Measurements from ENCODE around the gene PPP1R13B. TPM values are rescaled to one million over a fixed set of nuclear protein-coding genes. Genes with fewer than 3 reads are reported as not detected.

Gene PPP1R13B
- total and polyA plus RNA-seq, 7 experiments from 2014 or later, result 3.3 to 26.8 (median 16.9) TPM

- ChIA-PET CTCF (interaction anchor here (0.9 kb wide), 1 partner anchor 13 kb away, joined by 3 read pairs; no protein-coding TSS in a partner anchor), POLR2A (no interaction called here)
- H3K4me1 Mint-ChIP-seq, result peaks cover 0 to 21% (median 17%) of the 10 kb centered on the region in 7 donors
- no peaks in the 10 kb centered on the region for H3K27me3 Mint-ChIP-seq
- H3K4me3 Mint-ChIP-seq, result no peak overlapping the region
- peak overlapping the region in 1 of 9 donors; percentile 36 for H3K27ac Mint-ChIP-seq
- Histone ChIP-seq H3K27me3 (ENCODE audit: control insufficient read depth in 2 of 2, insufficient read depth in 2 of 2, low read length in 2 of 2) (no peaks in the 10 kb centered on the region), H3K4me1 (ENCODE audit: control insufficient read depth in 2 of 2, insufficient read depth in 2 of 2, low read length in 2 of 2) (peaks cover 12 to 22% of the 10 kb centered on the region in 2 donors), H3K4me3 (ENCODE audit: low read length) (no peak overlapping the region), H3K27ac (ENCODE audit: low read depth, low read length) (no peak overlapping the region), H3K9me3 (ENCODE audit: control insufficient read depth in 2 of 3, low read length in 3 of 3) (no peaks in the 10 kb centered on the region), H3K36me3 (ENCODE audit: control insufficient read depth in 2 of 3, insufficient read depth in 3 of 3, low read length in 3 of 3) (peaks cover 0 to 19% (median 0%) of the 10 kb centered on the region in 3 experiments)
- DNase-seq (no peak), ATAC-seq (no peak)
- no peaks in the 10 kb centered on the region for H3K9me3 Mint-ChIP-seq
- intact Hi-C loops (cut with micrococcal nuclease), result loop anchor here in 1 of 2 donors (10.0 kb wide), 1 partner anchor 61 kb away; no protein-coding TSS in a partner anchor
- H3K36me3 Mint-ChIP-seq, result peaks cover 0 to 10% (median 0%) of the 10 kb centered on the region in 5 donors
Observed at GRCh38 chr14:103745424-103745823, 102.0 kb downstream of the PPP1R13B start.

GRCh38 chr14:103744621-103745395 is 102.6 kb downstream of the PPP1R13B start:
- H3K36me3 ChIP-seq (ENCODE audit: control insufficient read depth in 2 of 3, insufficient read depth in 3 of 3, low read length in 3 of 3), result peaks cover 0 to 25% (median 0%) of the 10 kb centered on the region in 3 experiments
- no peaks in the 10 kb centered on the region for H3K27me3 Mint-ChIP-seq
- ChIA-PET CTCF (interaction anchor here (0.9 kb wide), 1 partner anchor 12 kb away, joined by 3 read pairs; no protein-coding TSS in a partner anchor), POLR2A (no interaction called here)
- no peaks in the 10 kb centered on the region for H3K27me3 ChIP-seq (ENCODE audit: control insufficient read depth in 2 of 2, insufficient read depth in 2 of 2, low read length in 2 of 2)
- H3K4me3 Mint-ChIP-seq, result no peak overlapping the region
- H3K27ac Mint-ChIP-seq, result peak overlapping the region in 1 of 9 donors; percentile 36
- DNase-seq (no peak), ATAC-seq (no peak)
- intact Hi-C loops (cut with micrococcal nuclease), result loop anchor here in 1 of 2 donors (10.0 kb wide), 1 partner anchor 60 kb away; no protein-coding TSS in a partner anchor
- H3K27ac ChIP-seq (ENCODE audit: low read depth, low read length), result no peak overlapping the region
- H3K4me1 Mint-ChIP-seq, result peaks cover 0 to 20% (median 15%) of the 10 kb centered on the region in 7 donors
- H3K4me3 ChIP-seq (ENCODE audit: low read length), result no peak overlapping the region
- H3K9me3 Mint-ChIP-seq, result no peaks in the 10 kb centered on the region
- no peaks in the 10 kb centered on the region for H3K9me3 ChIP-seq (ENCODE audit: control insufficient read depth in 2 of 3, low read length in 3 of 3)
- H3K36me3 Mint-ChIP-seq, result peaks cover 0 to 14% (median 0%) of the 10 kb centered on the region in 5 donors
- peaks cover 12 to 22% of the 10 kb centered on the region in 2 donors for H3K4me1 ChIP-seq (ENCODE audit: control insufficient read depth in 2 of 2, insufficient read depth in 2 of 2, low read length in 2 of 2)

GRCh38 chr14:103743691-103744090 is 103.7 kb downstream of the PPP1R13B start:
- DNase-seq (no peak), ATAC-seq (no peak)
- peaks cover 0 to 18% (median 0%) of the 10 kb centered on the region in 5 donors for H3K36me3 Mint-ChIP-seq
- Histone ChIP-seq H3K4me3 (ENCODE audit: low read length) (no peak overlapping the region), H3K27me3 (ENCODE audit: control insufficient read depth in 2 of 2, insufficient read depth in 2 of 2, low read length in 2 of 2) (no peaks in the 10 kb centered on the region), H3K27ac (ENCODE audit: low read depth, low read length) (no peak overlapping the region), H3K36me3 (ENCODE audit: control insufficient read depth in 2 of 3, insufficient read depth in 3 of 3, low read length in 3 of 3) (peaks cover 0 to 36% (median 0%) of the 10 kb centered on the region in 3 experiments), H3K9me3 (ENCODE audit: control insufficient read depth in 2 of 3, low read length in 3 of 3) (no peaks in the 10 kb centered on the region), H3K4me1 (ENCODE audit: control insufficient read depth in 2 of 2, insufficient read depth in 2 of 2, low read length in 2 of 2) (peaks cover 11 to 19% of the 10 kb centered on the region in 2 donors)
- no peaks in the 10 kb centered on the region for H3K9me3 Mint-ChIP-seq
- peaks cover 0 to 15% (median 8%) of the 10 kb centered on the region in 7 donors for H3K4me1 Mint-ChIP-seq
- POLR2A ChIA-PET, result no interaction called here
- intact Hi-C loops (cut with micrococcal nuclease), result loop anchor here in 1 of 2 donors (10.0 kb wide), 1 partner anchor 59 kb away; no protein-coding TSS in a partner anchor
- no peaks in the 10 kb centered on the region for H3K27me3 Mint-ChIP-seq
- CTCF ChIA-PET, result no interaction called here
- peak overlapping the region in 1 of 9 donors; percentile 76 for H3K27ac Mint-ChIP-seq
- H3K4me3 Mint-ChIP-seq, result no peak overlapping the region

- ChIA-PET POLR2A (no interaction called here), CTCF (no interaction called here)
- Histone ChIP-seq H3K27ac (ENCODE audit: low read depth, low read length) (no peak overlapping the region), H3K9me3 (ENCODE audit: control insufficient read depth in 2 of 3, low read length in 3 of 3) (no peaks in the 10 kb centered on the region), H3K4me1 (ENCODE audit: control insufficient read depth in 2 of 2, insufficient read depth in 2 of 2, low read length in 2 of 2) (peaks cover under 1 to 9% of the 10 kb centered on the region in 2 donors), H3K36me3 (ENCODE audit: control insufficient read depth in 2 of 3, insufficient read depth in 3 of 3, low read length in 3 of 3) (peaks cover 0 to 46% (median 0%) of the 10 kb centered on the region in 3 experiments), H3K27me3 (ENCODE audit: control insufficient read depth in 2 of 2, insufficient read depth in 2 of 2, low read length in 2 of 2) (no peaks in the 10 kb centered on the region), H3K4me3 (ENCODE audit: low read length) (no peak overlapping the region)
- H3K36me3 Mint-ChIP-seq, result peaks cover 0 to 28% (median 8%) of the 10 kb centered on the region in 5 donors
- intact Hi-C loops (cut with micrococcal nuclease), result loop anchor here in 1 of 2 donors (10.0 kb wide), 1 partner anchor 58 kb away; no protein-coding TSS in a partner anchor
- H3K4me1 Mint-ChIP-seq, result peaks cover 0 to 5% (median 0%) of the 10 kb centered on the region in 7 donors
- peak overlapping the region in 1 of 9 donors; percentile 25 for H3K27ac Mint-ChIP-seq
- no peaks in the 10 kb centered on the region for H3K27me3 Mint-ChIP-seq
- H3K9me3 Mint-ChIP-seq, result peaks cover 0 to 1% (median 0%) of the 10 kb centered on the region in 11 donors
- no peak overlapping the region for H3K4me3 Mint-ChIP-seq
- no peak for ATAC-seq
- no peak for DNase-seq
Observed at GRCh38 chr14:103742499-103743255, 104.7 kb downstream of the PPP1R13B start.

GRCh38 chr14:103741876-103742275 is 105.5 kb downstream of the PPP1R13B start:
- Histone ChIP-seq H3K27me3 (ENCODE audit: control insufficient read depth in 2 of 2, insufficient read depth in 2 of 2, low read length in 2 of 2) (no peaks in the 10 kb centered on the region), H3K27ac (ENCODE audit: low read depth, low read length) (no peak overlapping the region), H3K36me3 (ENCODE audit: control insufficient read depth in 2 of 3, insufficient read depth in 3 of 3, low read length in 3 of 3) (peaks cover 0 to 54% (median 0%) of the 10 kb centered on the region in 3 experiments), H3K4me3 (ENCODE audit: low read length) (no peak overlapping the region), H3K9me3 (ENCODE audit: control insufficient read depth in 2 of 3, low read length in 3 of 3) (no peaks in the 10 kb centered on the region), H3K4me1 (ENCODE audit: control insufficient read depth in 2 of 2, insufficient read depth in 2 of 2, low read length in 2 of 2) (peaks cover 0 to 1% of the 10 kb centered on the region in 2 donors)
- intact Hi-C loops (cut with micrococcal nuclease), result loop anchor here in 1 of 2 donors (10.0 kb wide), 1 partner anchor 57 kb away; no protein-coding TSS in a partner anchor
- Mint-ChIP-seq H3K4me3 (no peak overlapping the region), H3K9me3 (peaks cover 0 to 1% (median 0%) of the 10 kb centered on the region in 11 donors), H3K27me3 (no peaks in the 10 kb centered on the region), H3K4me1 (peaks cover 0 to 2% (median 0%) of the 10 kb centered on the region in 7 donors), H3K27ac (no peak overlapping the region), H3K36me3 (peaks cover 0 to 31% (median 8%) of the 10 kb centered on the region in 5 donors)
- no peak for ATAC-seq
- DNase-seq, result no peak
- POLR2A ChIA-PET, result no interaction called here
- CTCF ChIA-PET, result no interaction called here

GRCh38 chr14:103740991-103741689 is 106.2 kb downstream of the PPP1R13B start:
- no peak for ATAC-seq
- POLR2A ChIA-PET, result no interaction called here
- H3K4me3 ChIP-seq (ENCODE audit: low read length), result no peak overlapping the region
- no peaks in the 10 kb centered on the region for H3K27me3 ChIP-seq (ENCODE audit: control insufficient read depth in 2 of 2, insufficient read depth in 2 of 2, low read length in 2 of 2)
- peaks cover 0 to 58% (median 0%) of the 10 kb centered on the region in 3 experiments for H3K36me3 ChIP-seq (ENCODE audit: control insufficient read depth in 2 of 3, insufficient read depth in 3 of 3, low read length in 3 of 3)
- no peaks in the 10 kb centered on the region for H3K9me3 ChIP-seq (ENCODE audit: control insufficient read depth in 2 of 3, low read length in 3 of 3)
- Mint-ChIP-seq H3K9me3 (peaks cover 0 to 1% (median 0%) of the 10 kb centered on the region in 11 donors), H3K4me3 (no peak overlapping the region), H3K4me1 (peaks cover 0 to 2% (median 0%) of the 10 kb centered on the region in 7 donors), H3K27me3 (no peaks in the 10 kb centered on the region), H3K27ac (no peak overlapping the region), H3K36me3 (peaks cover 0 to 28% (median 8%) of the 10 kb centered on the region in 5 donors)
- no peak for DNase-seq
- H3K27ac ChIP-seq (ENCODE audit: low read depth, low read length), result no peak overlapping the region
- intact Hi-C loops (cut with micrococcal nuclease), result loop anchor here in 1 of 2 donors (10.0 kb wide), 1 partner anchor 56 kb away; no protein-coding TSS in a partner anchor
- H3K4me1 ChIP-seq (ENCODE audit: control insufficient read depth in 2 of 2, insufficient read depth in 2 of 2, low read length in 2 of 2), result no peaks in the 10 kb centered on the region
- CTCF ChIA-PET, result no interaction called here

All from naive thymus-derived CD4-positive, alpha-beta T cell (primary cell).